SK-N-SH treated with all-trans-retinoic acid at 6 μM for 48 hours (cell line): Measurements from ENCODE around the gene INTS1.

Experiments used
- ATAC-seq: fragments of 200-7000 bp; cut with Tn5 transposase; 3 replicates; pipeline ENCODE4 v1.9.1; 2020; ENCODE audit warnings: mild to moderate bottlenecking, moderate library complexity
- ARNTL ChIP-seq: fragments of 450-650 bp; formaldehyde crosslinking; IDR thresholded peaks from 2 replicates; pipeline ENCODE4 v1.5.0; 2020; ENCODE audit warnings: low read depth, mild to moderate bottlenecking, moderate library complexity, borderline replicate concordance
- BACH2 ChIP-seq: fragments of 250-450 bp; sonication (Bioruptor Pico); IDR thresholded peaks from 2 replicates; pipeline ENCODE4 v1.9.0; 2021; ENCODE audit warnings: mild to moderate bottlenecking, borderline replicate concordance
- CREB5 ChIP-seq: fragments of 250-450 bp; sonication (Bioruptor Pico); IDR thresholded peaks from 2 replicates; pipeline ENCODE4 v1.5.1; 2020; ENCODE audit warnings: low read depth, mild to moderate bottlenecking, moderate library complexity
- CSDC2 ChIP-seq: fragments of 250-450 bp; sonication (Bioruptor Pico); IDR thresholded peaks from 2 replicates; pipeline ENCODE4 v1.5.0; 2020; ENCODE audit warnings: mild to moderate bottlenecking, moderate library complexity
- CSRNP3 ChIP-seq: fragments of 250-450 bp; sonication (Bioruptor Pico); IDR thresholded peaks from 2 replicates; pipeline ENCODE4 v1.5.1; 2021; ENCODE audit warnings: mild to moderate bottlenecking, moderate library complexity
- ESRRG ChIP-seq: fragments of 250-450 bp; sonication (Bioruptor Pico); IDR thresholded peaks from 2 replicates; pipeline ENCODE4 v1.6.1; 2021; ENCODE audit warnings: mild to moderate bottlenecking
- ISL1 ChIP-seq: fragments of 250-450 bp; sonication (Bioruptor Pico); IDR thresholded peaks from 2 replicates; pipeline ENCODE4 v2.1.2; 2022; ENCODE audit warnings: mild to moderate bottlenecking, moderate library complexity
- OSR1 ChIP-seq: fragments of 250-450 bp; sonication (Bioruptor Pico); IDR thresholded peaks from 2 replicates; pipeline ENCODE4 v1.8.0; 2022; ENCODE audit warnings: moderate library complexity, mild to moderate bottlenecking, inconsistent platforms
- POU6F1 ChIP-seq: fragments of 250-450 bp; sonication (Bioruptor Pico); IDR thresholded peaks from 2 replicates; pipeline ENCODE4 v1.8.0; 2021; ENCODE audit warnings: low read depth, mild to moderate bottlenecking, moderate library complexity, borderline replicate concordance
- PPARA ChIP-seq: fragments of 250-450 bp; sonication (Bioruptor Pico); IDR thresholded peaks from 2 replicates; pipeline ENCODE4 v1.5.0; 2020; ENCODE audit warnings: mild to moderate bottlenecking, borderline replicate concordance
- RARB ChIP-seq: fragments of 250-450 bp; sonication (Bioruptor Pico); IDR thresholded peaks from 2 replicates; pipeline ENCODE4 v1.8.0; 2021; ENCODE audit warnings: mild to moderate bottlenecking, moderate library complexity
- SNAI2 ChIP-seq: fragments of 250-450 bp; sonication (Bioruptor Pico); IDR thresholded peaks from 2 replicates; pipeline ENCODE4 v1.5.0; 2020; ENCODE audit warnings: mild to moderate bottlenecking, moderate library complexity
- TCF4 ChIP-seq: fragments of 250-450 bp; sonication (Bioruptor Pico); IDR thresholded peaks from 2 replicates; pipeline ENCODE4 v1.8.0; 2021; ENCODE audit warnings: mild to moderate bottlenecking, moderate library complexity, borderline replicate concordance
- TOX ChIP-seq: fragments of 250-450 bp; sonication (Bioruptor Pico); IDR thresholded peaks from 2 replicates; pipeline ENCODE4 v1.8.0; 2021; ENCODE audit warnings: mild to moderate bottlenecking, moderate library complexity, borderline replicate concordance
- ZFP3 ChIP-seq: fragments of 250-450 bp; sonication (Bioruptor Pico); IDR thresholded peaks from 2 replicates; pipeline ENCODE4 v1.5.0; 2020; ENCODE audit warnings: mild to moderate bottlenecking, moderate library complexity
- ZFP30 ChIP-seq: fragments of 450-650 bp; formaldehyde crosslinking; IDR thresholded peaks from 2 replicates; pipeline ENCODE4 v1.5.0; 2022; ENCODE audit warnings: mild to moderate bottlenecking, moderate library complexity
- ZNF565 ChIP-seq: fragments of 450-650 bp; formaldehyde crosslinking; conservative IDR thresholded peaks from 2 replicates; pipeline ENCODE4 v1.5.0; 2020; ENCODE audit warnings: low read depth, mild to moderate bottlenecking, moderate library complexity
- ZNF70 ChIP-seq: fragments of 450-650 bp; formaldehyde crosslinking; IDR thresholded peaks from 2 replicates; pipeline ENCODE4 v1.5.0; 2020; ENCODE audit warnings: mild to moderate bottlenecking, moderate library complexity
- ZNF8 ChIP-seq: fragments of 450-650 bp; formaldehyde crosslinking; IDR thresholded peaks from 2 replicates; pipeline ENCODE4 v1.5.0; 2020; ENCODE audit warnings: mild to moderate bottlenecking, moderate library complexity

The INTS1 gene

GRCh38 chr7:1514995-1515401 is 10.8 kb upstream of the INTS1 start:
- TF ChIP-seq TCF4 (no peak), CREB5 (CRISPR knock-in tag) (no peak), POU6F1 (CRISPR knock-in tag) (no peak), ESRRG (no peak), ARNTL (CRISPR knock-in tag) (no peak), ZFP30 (CRISPR knock-in tag) (no peak), RARB (CRISPR knock-in tag) (no peak), ISL1 (CRISPR knock-in tag) (no peak), ZFP3 (CRISPR knock-in tag) (no peak), ZNF70 (no peak), BACH2 (CRISPR knock-in tag) (no peak), TOX (CRISPR knock-in tag) (no peak), ZNF565 (CRISPR knock-in tag) (no peak), PPARA (CRISPR knock-in tag) (no peak), ZNF8 (CRISPR knock-in tag) (no peak)
- no peak for ATAC-seq

GRCh38 chr7:1514407-1514806 is 10.2 kb upstream of the INTS1 start:
- TF ChIP-seq RARB (CRISPR knock-in tag) (no peak), ZNF8 (CRISPR knock-in tag) (no peak), PPARA (CRISPR knock-in tag) (no peak), SNAI2 (no peak), POU6F1 (CRISPR knock-in tag) (no peak), ISL1 (CRISPR knock-in tag) (no peak), TOX (CRISPR knock-in tag) (no peak)
- TF ChIP-seq, all 23 proteins: peak for 0
- no peak for ATAC-seq

GRCh38 chr7:1513657-1514095 is 9.5 kb upstream of the INTS1 start:
- ATAC-seq = no peak

GRCh38 chr7:1512781-1513656 is 8.8 kb upstream of the INTS1 start:
- TF ChIP-seq OSR1 (no peak), ISL1 (CRISPR knock-in tag) (no peak)
- peak; percentile 75 for ATAC-seq

More at GRCh38 chr7:1513657-1514095, 9.5 kb upstream of the INTS1 start:
- no peak for TF ChIP-seq ZNF8 (CRISPR knock-in tag)
- no peak for TF ChIP-seq CSDC2 (CRISPR knock-in tag)
- TF ChIP-seq ZFP30 (CRISPR knock-in tag) = no peak
- TF ChIP-seq ZNF70 = no peak
- TF ChIP-seq OSR1 = no peak
- no peak for TF ChIP-seq TCF4
- TF ChIP-seq ESRRG = no peak
- no peak for TF ChIP-seq RARB (CRISPR knock-in tag)
- no peak for TF ChIP-seq CSRNP3
